GM19023 (cell line): ENCODE data around the gene USP53.
"Not testable (repeated sequence)": the region's sequence is repeated elsewhere in the genome, so short reads cannot be mapped to it uniquely, and the experiment has no call there.

Experiments used
- ATAC-seq: cut with Tn5 transposase; IDR thresholded peaks from one replicate; pipeline ENCODE4 v1.9.1; 2021; ENCODE audit warnings: mild to moderate bottlenecking, moderate library complexity; ENCODE audit not compliant: unreplicated experiment

The USP53 gene

DNA sequence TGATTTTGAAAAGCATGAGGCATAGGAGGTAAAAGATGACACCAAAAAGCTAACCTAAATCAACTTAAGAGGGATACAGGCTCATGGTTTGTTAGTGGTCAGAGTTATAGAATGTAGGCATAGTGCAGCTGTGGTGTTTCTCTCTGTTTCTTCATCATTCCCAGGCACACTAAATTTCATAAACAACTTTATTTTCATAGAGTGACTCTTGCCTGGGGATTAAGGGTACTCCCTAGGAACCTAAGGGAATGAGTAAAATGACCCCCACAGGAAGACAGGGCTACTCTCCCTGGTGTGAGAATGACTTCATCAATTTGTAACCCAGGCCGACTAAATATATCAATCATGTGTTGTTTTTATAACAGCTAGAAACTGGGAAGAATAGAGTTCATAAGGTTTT, 98.3 kb downstream of the USP53 start:
- no peak for ATAC-seq

- no peak for ATAC-seq
These were observed 100.7 kb downstream of the USP53 start for GRCh38 chr4:119313237-119313636.

GRCh38 chr4:119314356-119314755, 101.8 kb downstream of the USP53 start:
- no peak for ATAC-seq

GRCh38 chr4:119315036-119315435, 102.5 kb downstream of the USP53 start:
- ATAC-seq = no peak

DNA sequence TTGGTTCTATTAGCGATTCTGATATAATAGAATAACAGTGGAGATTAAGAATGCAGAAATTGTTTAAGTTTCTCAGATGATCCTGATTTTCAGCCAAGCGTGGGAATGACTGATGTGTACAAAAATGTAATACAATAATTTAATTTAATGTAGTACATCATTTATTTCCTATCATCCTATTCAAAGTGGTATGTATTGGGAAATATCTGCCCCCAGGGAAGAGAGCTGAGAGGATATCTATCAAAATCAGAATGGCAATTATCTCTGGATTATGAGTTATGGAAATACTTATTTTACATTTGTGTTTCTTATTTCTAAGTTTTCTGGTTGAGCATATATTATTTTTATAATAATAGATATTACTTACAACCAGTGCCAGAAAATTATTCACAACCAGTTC, 105.5 kb downstream of the USP53 start:
- no peak for ATAC-seq

DNA sequence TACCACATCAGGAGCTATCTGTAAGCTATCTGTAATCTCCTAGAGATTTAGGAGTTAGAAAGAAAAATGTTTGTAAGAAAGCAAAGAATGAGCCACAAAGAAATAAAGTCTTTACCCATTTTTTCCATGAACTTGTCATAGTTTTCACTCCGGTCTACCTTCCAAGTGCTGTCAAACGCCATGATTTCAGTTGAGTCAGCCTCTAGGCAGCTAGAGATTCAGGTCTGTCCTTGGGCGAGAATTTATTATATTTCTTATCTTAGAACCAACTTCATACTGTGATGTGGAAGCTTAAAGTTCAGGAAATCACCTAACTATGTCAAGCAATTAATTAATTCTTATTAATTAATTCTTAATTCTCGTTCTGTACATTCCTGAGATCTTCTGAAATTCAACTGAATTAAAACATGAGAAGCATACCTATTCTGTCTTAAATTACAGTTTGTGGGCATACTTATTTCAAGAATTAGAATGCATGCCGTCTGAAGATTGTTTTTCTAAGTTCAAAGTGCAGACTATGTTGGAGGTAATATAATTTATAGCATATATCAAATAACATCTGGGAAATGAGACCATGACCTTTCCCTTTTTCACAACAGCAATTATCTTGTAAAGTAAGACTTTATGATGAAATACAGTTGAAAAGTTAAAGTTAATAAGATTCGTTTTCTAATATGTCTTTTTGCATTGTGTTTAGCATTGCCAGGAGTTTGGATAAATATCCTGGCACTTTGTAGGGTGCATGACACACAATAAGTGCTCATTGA, 109.6 kb downstream of the USP53 start, which contains the start of gene FABP2:
TSS of gene FABP2 (minus strand) at position 218 of the 767 bp plus-strand sequence. CDS start at position 182, 36 bp downstream.
- ATAC-seq = no peak

GRCh38 chr4:119328695-119329094, 116.2 kb downstream of the USP53 start:
- no peak for ATAC-seq

DNA sequence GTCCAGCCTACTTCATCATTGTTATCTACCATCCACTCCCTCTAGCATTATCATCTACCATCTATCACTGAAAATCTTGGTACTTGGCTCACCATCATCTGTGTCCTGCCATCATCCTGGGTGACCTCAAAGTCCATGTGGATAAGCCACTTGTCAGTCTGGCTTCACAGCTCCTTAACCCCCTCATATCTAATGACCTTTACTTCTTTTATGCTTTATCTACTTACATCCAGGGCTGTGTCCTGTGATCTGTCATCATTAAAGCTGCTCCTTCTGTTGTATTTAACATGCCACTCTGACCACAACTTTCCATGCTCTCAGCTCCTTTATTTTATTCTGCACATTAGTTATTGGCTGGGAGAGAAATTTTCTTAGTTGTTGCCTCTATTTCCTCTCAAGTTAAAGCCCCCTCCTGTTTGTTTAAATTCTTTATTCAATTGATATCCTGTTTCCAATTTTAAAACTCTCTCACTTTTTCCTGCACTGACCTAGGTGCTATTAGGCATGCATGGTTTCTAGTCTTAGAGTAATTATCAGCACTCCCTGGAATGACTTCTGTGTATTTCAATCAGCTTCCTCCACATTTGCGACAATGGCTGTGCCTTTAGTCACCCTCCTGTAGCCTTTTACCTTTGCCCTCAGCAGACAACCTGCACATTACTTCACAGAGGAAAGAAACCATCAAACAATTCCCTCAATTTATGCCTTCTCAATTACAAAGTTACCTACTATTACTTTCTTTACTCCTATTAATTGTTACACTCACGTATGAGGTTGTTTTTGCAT, 117.5 kb downstream of the USP53 start:
- no peak for ATAC-seq

DNA sequence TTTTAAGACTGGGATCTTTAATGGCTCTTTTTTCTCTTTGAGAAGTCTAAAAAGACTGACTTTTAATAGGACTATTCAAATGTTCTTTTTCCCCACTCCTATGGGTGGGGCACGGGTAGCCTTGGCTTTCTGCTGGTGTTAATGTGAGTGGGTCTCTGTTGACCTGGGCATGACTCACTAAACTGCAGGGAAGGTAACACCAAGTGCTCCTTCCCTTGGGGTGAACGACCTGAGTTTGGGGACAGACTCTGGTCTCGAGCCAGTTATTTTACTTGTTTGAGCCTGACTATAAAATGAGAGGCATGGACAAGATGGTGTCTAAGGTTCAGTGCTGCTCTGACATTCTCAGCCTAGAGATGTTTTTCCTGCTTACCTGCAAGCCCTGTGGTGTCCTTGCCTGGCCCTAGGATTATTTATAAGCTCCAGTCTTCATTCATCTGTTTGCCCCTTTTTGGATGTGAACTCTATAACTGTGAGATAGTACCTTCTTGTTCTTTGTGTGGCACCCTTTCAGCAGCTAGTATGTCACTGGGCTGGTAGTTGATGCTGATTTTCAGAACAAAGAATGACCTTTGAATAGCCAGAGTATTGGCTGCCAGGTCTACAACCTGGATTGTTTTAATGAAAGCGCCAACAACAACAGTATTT, 123.9 kb downstream of the USP53 start:
- ATAC-seq = not testable (repeated sequence)

GRCh38 chr4:119337010-119337409, 124.5 kb downstream of the USP53 start:
- no peak for ATAC-seq

DNA sequence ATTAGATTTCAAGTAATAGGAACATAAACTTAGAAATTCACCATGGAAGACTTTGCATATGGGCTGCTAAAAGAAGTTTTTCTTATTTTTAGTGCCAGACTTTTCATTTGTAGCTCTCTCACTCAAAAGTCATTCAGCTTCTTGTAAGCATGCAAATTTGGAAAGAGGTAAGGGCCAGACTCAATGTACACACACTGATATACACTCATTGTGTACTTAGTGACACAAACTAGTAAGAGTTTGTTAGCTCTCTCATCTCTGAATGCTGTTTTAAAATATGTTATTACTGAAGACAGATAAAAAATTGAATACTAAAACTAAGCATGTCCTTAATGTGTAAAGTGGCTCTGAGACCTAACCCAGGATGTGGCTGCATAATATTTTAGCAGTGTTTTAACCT, 127.4 kb downstream of the USP53 start:
- ATAC-seq = not testable (repeated sequence)

DNA sequence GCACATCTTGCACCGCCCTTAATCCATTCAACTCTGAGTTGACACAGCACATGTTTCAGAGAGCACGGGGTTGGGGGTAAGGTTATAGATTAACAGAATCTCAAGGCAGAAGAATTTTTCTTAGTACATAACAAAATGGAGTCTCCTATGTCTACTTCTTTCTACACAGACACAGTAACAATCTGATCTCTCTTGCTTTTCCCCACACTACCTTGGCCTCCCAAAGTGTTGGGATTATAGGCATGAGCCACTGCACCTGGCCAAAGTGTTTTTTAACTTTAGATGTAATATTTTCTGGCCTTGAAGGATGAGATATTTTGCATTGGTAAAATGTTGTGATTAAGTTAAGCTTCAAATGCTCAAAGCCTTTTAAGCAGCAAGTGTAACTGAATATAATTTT, 130.8 kb downstream of the USP53 start:
- ATAC-seq = not testable (repeated sequence)
